ENCODE data around the gene HIPK2. TPM values are rescaled to one million over a fixed set of nuclear protein-coding genes. Genes with fewer than 3 reads are reported as not detected.
A peak's percentile ranks its signal among the peaks of the same experiment; 100 is the strongest.

HIPK2 gene
- total and polyA plus RNA-seq, 10 of the 15 experiments (the other 5 are each of a cell fraction or from before 2014, with no cell fraction given), result 1.7 to 39.0 (median 9.4) TPM

- 27% methylated on average over 12 of the region's 12 CpGs for WGBS (ENCODE audit: insufficient coverage, insufficient replicate concordance, low lambda C conversion rate, missing lambda C conversion rate)
- Histone ChIP-seq H3K9ac (ENCODE audit: control insufficient read depth, insufficient read depth, low read length) (no peak overlapping the region), H3K4me3 (no peak overlapping the region), H4K20me1 (ENCODE audit: control insufficient read depth, insufficient read depth) (no peaks in the 10 kb centered on the region), H3K27ac (ENCODE audit: control insufficient read depth, insufficient read depth) (peak overlapping the region; percentile 52; the same call in 1 of the 2 replicates), H3K79me2 (ENCODE audit: control insufficient read depth, insufficient read depth, low read length) (no peaks in the 10 kb centered on the region), H3K4me1 (ENCODE audit: control insufficient read depth, insufficient read depth, low read length) (peaks cover 33% of the 10 kb centered on the region), H3K4me2 (ENCODE audit: control insufficient read depth, insufficient read depth) (no peak overlapping the region), H3K27me3 (replicated peaks in 1 of 2; ENCODE audit: control insufficient read depth in 2 of 2, insufficient read depth in 2 of 2, low read length in 1 of 2) (no peaks in the 10 kb centered on the region), H3K9me3 (replicated peaks; ENCODE audit: control insufficient read depth, insufficient read depth, low read length) (no peaks in the 10 kb centered on the region), H3K36me3 (ENCODE audit: control insufficient read depth in 2 of 2, insufficient read depth in 2 of 2, low read length in 1 of 2) (peaks cover 0 to 2% of the 10 kb centered on the region in 2 experiments; a peak in 2 of 4 replicates), H2AFZ (ENCODE audit: control insufficient read depth, low read depth, low read length) (no peak overlapping the region)
- intact Hi-C loops (cut with micrococcal nuclease; ENCODE audit: unreplicated experiment) (no loop called here), in situ Hi-C loops (cut with MboI) (no loop called here)
- POLR2A ChIA-PET, result no interaction called here
- peak; percentile 15 for ATAC-seq
- SMC1A ChIA-PET (ENCODE audit: uncharacterized antibody, unreplicated experiment), result interaction anchor here (2.1 to 5.1 kb wide), 4 partner anchors 15 to 97 kb away, joined by 8 to 77 read pairs (median 19); no protein-coding TSS in a partner anchor
- BruUV-seq (replicated peaks), result no TSS peak
- no peak for DNase-seq (ENCODE audit: low read depth, low spot score)
- no peak for FAIRE-seq
- RAD21 ChIA-PET (ENCODE audit: unreplicated experiment), result interaction anchor here (2.4 to 5.8 kb wide), 4 partner anchors 8 to 33 kb away, joined by 9 to 95 read pairs (median 38); no protein-coding TSS in a partner anchor
- CTCF ChIA-PET, result interaction anchor here (1.0 to 10.0 kb wide), 3 partner anchors 8 to 29 kb away, joined by 3 to 85 read pairs (median 20); no protein-coding TSS in a partner anchor
- no peak for TF ChIP-seq EP300 (IDR thresholded peaks at IDR 0.05; ENCODE audit: borderline replicate concordance in 1 of 2, control insufficient read depth in 1 of 2, low read depth in 2 of 2, low read length in 2 of 2)
- no peak for TF ChIP-seq TCF7 (IDR thresholded peaks at IDR 0.05; ENCODE audit: borderline replicate concordance)
- peak; percentile 43; the same call in 1 of the 2 replicates for TF ChIP-seq JUNB (IDR thresholded peaks at IDR 0.05)
- TF ChIP-seq YBX1 (IDR thresholded peaks at IDR 0.05), result no peak
- TF ChIP-seq ZSCAN29 (IDR thresholded peaks at IDR 0.05), result no peak
- TF ChIP-seq NFIC (IDR thresholded peaks at IDR 0.05; ENCODE audit: low read depth, low read length), result peak; percentile 67; the same call in 1 of the 2 replicates
- peak; percentile 19; the same call in 1 of the 2 replicates for TF ChIP-seq SPI1 (IDR thresholded peaks at IDR 0.05; ENCODE audit: borderline replicate concordance, insufficient read depth, low read depth, low read length)
- TF ChIP-seq FOXM1 (IDR thresholded peaks at IDR 0.05; ENCODE audit: low read depth, low read length), result peak; percentile 71
- TF ChIP-seq MYB (IDR thresholded peaks at IDR 0.05; ENCODE audit: borderline replicate concordance, low read depth, low read length), result no peak
- 0 out of 2 replicates have a peak, but pooled peaks have one; percentile 6 for TF ChIP-seq TCF12 (IDR thresholded peaks at IDR 0.05; ENCODE audit: low read depth, low read length)
- 0 out of 2 replicates have a peak, but pooled peaks have one; percentile 49 for TF ChIP-seq ATF2 (IDR thresholded peaks at IDR 0.05; ENCODE audit: low read length)
- peak; percentile 49; the same call in 1 of the 2 replicates for TF ChIP-seq ZBED1 (IDR thresholded peaks at IDR 0.05; ENCODE audit: borderline replicate concordance)
- TF ChIP-seq CHD2 (IDR thresholded peaks at IDR 0.05; ENCODE audit: borderline replicate concordance, low read depth, low read length), result no peak
- 0 out of 2 replicates have a peak, but pooled peaks have one; percentile 27 for TF ChIP-seq BCL11A (IDR thresholded peaks at IDR 0.05; ENCODE audit: low read depth, low read length)
- no peak for TF ChIP-seq TAF1 (IDR thresholded peaks at IDR 0.05; ENCODE audit: borderline replicate concordance, low read depth, low read length)
- no peak for TF ChIP-seq SUPT20H (IDR thresholded peaks at IDR 0.05; ENCODE audit: borderline replicate concordance, control insufficient read depth, low read depth, low read length)
- TF ChIP-seq CREM (IDR thresholded peaks at IDR 0.05; ENCODE audit: low read depth), result peak; percentile 50; the same call in 1 of the 2 replicates
- no peak for TF ChIP-seq POU2F2 (IDR thresholded peaks at IDR 0.05; ENCODE audit: borderline replicate concordance, low read depth, low read length)
- TF ChIP-seq HDGF (IDR thresholded peaks at IDR 0.05), result no peak
- peak; percentile 44; the same call in 1 of the 2 replicates for TF ChIP-seq CREB1 (IDR thresholded peaks at IDR 0.05; ENCODE audit: low read depth)
- peak in 1 of 2 experiments; percentile 12; a peak in 1 of 4 replicates for TF ChIP-seq ETV6 (conservative IDR thresholded peaks at IDR 0.05 in 1 of 2, IDR thresholded peaks at IDR 0.05 in 1 of 2; ENCODE audit: borderline replicate concordance in 1 of 2, low read depth in 1 of 2)
- TF ChIP-seq CHD4 (IDR thresholded peaks at IDR 0.05), result no peak
- TF ChIP-seq SP1 (IDR thresholded peaks at IDR 0.05; ENCODE audit: low read depth, low read length), result no peak
Observed at GRCh38 chr7:139675127-139676125, 102.4 kb downstream of the HIPK2 start.

All from GM12878 (cell line).